Neural cell (in vitro differentiated cells): ENCODE data around the gene ZNF608. TPM values are rescaled to one million over a fixed set of nuclear protein-coding genes. Genes with fewer than 3 reads are reported as not detected.

Experiments used
- H2AFZ ChIP-seq: fragments of 200-600, 300-800 bp; sonication (generic), shearing (Covaris generic); 2 replicates; pipeline ENCODE4 v1.6.0; 2014; ENCODE audit warnings: low read depth, mild to moderate bottlenecking, antibody characterized with exemption, low read length, moderate library complexity
- H3F3A ChIP-seq: fragments of 200-600 bp; shearing (Covaris generic); 2 replicates; pipeline ENCODE4 v1.6.1; 2016; ENCODE audit warnings: mild to moderate bottlenecking, moderate library complexity, mixed read lengths, antibody characterized with exemption, low read length; ENCODE audit not compliant: insufficient read depth, poor library complexity, severe bottlenecking
- H3K27ac ChIP-seq: fragments of 200-600, 300-800 bp; sonication (generic), shearing (Covaris generic); 2 replicates; pipeline ENCODE4 v1.5.1; 2014; ENCODE audit warnings: mild to moderate bottlenecking, low read length, moderate library complexity
- H3K27me3 ChIP-seq: fragments of 300-800, 200-600 bp; sonication (generic), shearing (Covaris generic); 2 replicates; pipeline ENCODE4 v1.6.0; 2014; ENCODE audit warnings: mild to moderate bottlenecking, low read depth, low read length, moderate library complexity; ENCODE audit not compliant: insufficient read depth
- H3K36me3 ChIP-seq: fragments of 300-800, 200-600 bp; sonication (generic), shearing (Covaris generic); 2 replicates; pipeline ENCODE4 v1.5.1; 2014; ENCODE audit warnings: mild to moderate bottlenecking, antibody characterized with exemption, low read length, moderate library complexity; ENCODE audit not compliant: insufficient read depth
- H3K4me2 ChIP-seq: fragments of 300-800, 200-600 bp; sonication (generic), shearing (Covaris generic); 2 replicates; pipeline ENCODE4 v1.6.0; 2014; ENCODE audit warnings: mild to moderate bottlenecking, low read length
- H3K4me3 ChIP-seq: fragments of 300-800, 200-600 bp; sonication (generic), shearing (Covaris generic); 2 replicates; pipeline ENCODE4 v1.5.1; 2014; ENCODE audit warnings: mild to moderate bottlenecking, low read length, moderate library complexity
- H3K79me2 ChIP-seq: fragments of 200-600 bp; shearing (Covaris generic); replicated peaks from 2 replicates; pipeline ENCODE4 v1.6.0; 2014; ENCODE audit warnings: mild to moderate bottlenecking, low read length, moderate library complexity; ENCODE audit not compliant: insufficient read depth
- H3K9ac ChIP-seq: fragments of 300-800, 200-600 bp; sonication (generic), shearing (Covaris generic); 2 replicates; pipeline ENCODE4 v1.6.1; 2016; ENCODE audit warnings: mild to moderate bottlenecking, low read length, mixed read lengths
- H3K9me2 ChIP-seq: fragments of 200-600 bp; shearing (Covaris generic); 2 replicates; pipeline ENCODE4 v1.6.1; 2016; ENCODE audit warnings: mild to moderate bottlenecking, low read length, mixed read lengths; ENCODE audit not compliant: insufficient read depth
- H3K9me3 ChIP-seq: fragments of 200-600, 300-800 bp; sonication (generic), shearing (Covaris generic); 2 replicates; pipeline ENCODE4 v1.6.1; 2016; ENCODE audit warnings: mild to moderate bottlenecking, mixed run types, low read length, moderate library complexity, mixed read lengths
- H4K20me1 ChIP-seq: fragments of 200-600 bp; shearing (Covaris generic); 2 replicates; pipeline ENCODE4 v1.6.1; 2016; ENCODE audit warnings: mild to moderate bottlenecking, mixed run types; ENCODE audit not compliant: insufficient read depth
- CTCF ChIP-seq: fragments of 450-650 bp; IDR thresholded peaks from 2 replicates; pipeline ENCODE4 v1.5.1; 2014; ENCODE audit warnings: antibody characterized with exemption, mild to moderate bottlenecking, moderate library complexity; ENCODE audit not compliant: poor library complexity, severe bottlenecking
- EP300 ChIP-seq: fragments of 450-650 bp; conservative IDR thresholded peaks from 2 replicates; pipeline ENCODE4 v1.6.1; 2014; ENCODE audit warnings: antibody characterized with exemption, mild to moderate bottlenecking, moderate library complexity; ENCODE audit not compliant: poor library complexity, severe bottlenecking
- EZH2 ChIP-seq: fragments of 200-600, 300-800 bp; shearing (Covaris generic), sonication (generic); IDR thresholded peaks from 2 replicates; pipeline ENCODE4 v1.6.1; 2014; ENCODE audit warnings: antibody characterized with exemption, low read length, borderline replicate concordance, mild to moderate bottlenecking; ENCODE audit not compliant: insufficient read depth, poor library complexity, severe bottlenecking
- MXI1 ChIP-seq: fragments of 450-650 bp; conservative IDR thresholded peaks from 2 replicates; pipeline ENCODE4 v1.6.1; 2014; ENCODE audit warnings: antibody characterized with exemption, mild to moderate bottlenecking; ENCODE audit not compliant: poor library complexity, severe bottlenecking
- POLR2AphosphoS5 ChIP-seq: IDR thresholded peaks from 2 replicates; pipeline ENCODE4 v1.6.1; 2012
- RAD21 ChIP-seq: fragments of 450-650 bp; conservative IDR thresholded peaks from 2 replicates; pipeline ENCODE4 v1.6.1; 2014; ENCODE audit warnings: antibody characterized with exemption, mild to moderate bottlenecking, moderate library complexity
- REST ChIP-seq: IDR thresholded peaks from 2 replicates; pipeline ENCODE4 v1.6.1; 2012; ENCODE audit warnings: borderline replicate concordance
- SMC3 ChIP-seq: fragments of 450-650 bp; conservative IDR thresholded peaks from 2 replicates; pipeline ENCODE4 v1.6.1; 2014; ENCODE audit warnings: antibody characterized with exemption, mild to moderate bottlenecking, moderate library complexity; ENCODE audit not compliant: poor library complexity
- TAF1 ChIP-seq: IDR thresholded peaks from 2 replicates; pipeline ENCODE4 v1.6.1; 2012; ENCODE audit warnings: low read depth
- polyA plus RNA-seq: library from polyadenylated mRNA; depleted of rRNA; stranded (reverse); fragments of >200 nt; gene quantifications from 2 replicates; pipeline ENCODE4 v1.2.3, GENCODE V29; 2014

Gene ZNF608
- polyA plus RNA-seq, 1 donor from 2014 or later, result 32.4 TPM

GRCh38 chr5:124773315-124774311 is 27.2 kb upstream of the ZNF608 start:
- H3K9ac ChIP-seq, result no peak overlapping the region
- H3K9me3 ChIP-seq, result no peaks in the 10 kb centered on the region
- no peak overlapping the region for H3K27ac ChIP-seq
- H2AFZ ChIP-seq, result no peak overlapping the region
- no peaks in the 10 kb centered on the region for H3F3A ChIP-seq
- H3K9me2 ChIP-seq, result no peaks in the 10 kb centered on the region
- TF ChIP-seq MXI1 (no peak), SMC3 (peak; percentile 14), REST (no peak)
- no peak overlapping the region for H3K4me3 ChIP-seq
- no peak overlapping the region for H3K4me2 ChIP-seq
- H3K36me3 ChIP-seq, result no peaks in the 10 kb centered on the region
- H3K27me3 ChIP-seq, result no peaks in the 10 kb centered on the region
- H3K79me2 ChIP-seq, result no peaks in the 10 kb centered on the region
- no peaks in the 10 kb centered on the region for H4K20me1 ChIP-seq

GRCh38 chr5:124772457-124773200 is 26.2 kb upstream of the ZNF608 start:
- TF ChIP-seq RAD21, result no peak
- no peak for TF ChIP-seq MXI1
- no peak for TF ChIP-seq SMC3
- no peak for TF ChIP-seq REST
- TF ChIP-seq EP300, result no peak
- no peak for TF ChIP-seq CTCF
- no peak for TF ChIP-seq EZH2
- no peak for TF ChIP-seq POLR2AphosphoS5
- TF ChIP-seq TAF1, result no peak
- H3K27ac ChIP-seq, result no peak overlapping the region

More at GRCh38 chr5:124772457-124773200, 26.2 kb upstream of the ZNF608 start:
- H3K79me2 ChIP-seq, result no peaks in the 10 kb centered on the region
- H2AFZ ChIP-seq, result no peak overlapping the region
- H3K27me3 ChIP-seq, result no peaks in the 10 kb centered on the region
- no peaks in the 10 kb centered on the region for H3K9me3 ChIP-seq
- H3K36me3 ChIP-seq, result no peaks in the 10 kb centered on the region
- no peaks in the 10 kb centered on the region for H3K9me2 ChIP-seq
- no peaks in the 10 kb centered on the region for H3F3A ChIP-seq
- H3K4me2 ChIP-seq, result no peak overlapping the region
- H3K4me3 ChIP-seq, result no peak overlapping the region
- H4K20me1 ChIP-seq, result no peaks in the 10 kb centered on the region
- no peak overlapping the region for H3K9ac ChIP-seq
